Measurements from ENCODE around the gene EDN2.

The EDN2 gene

DNA sequence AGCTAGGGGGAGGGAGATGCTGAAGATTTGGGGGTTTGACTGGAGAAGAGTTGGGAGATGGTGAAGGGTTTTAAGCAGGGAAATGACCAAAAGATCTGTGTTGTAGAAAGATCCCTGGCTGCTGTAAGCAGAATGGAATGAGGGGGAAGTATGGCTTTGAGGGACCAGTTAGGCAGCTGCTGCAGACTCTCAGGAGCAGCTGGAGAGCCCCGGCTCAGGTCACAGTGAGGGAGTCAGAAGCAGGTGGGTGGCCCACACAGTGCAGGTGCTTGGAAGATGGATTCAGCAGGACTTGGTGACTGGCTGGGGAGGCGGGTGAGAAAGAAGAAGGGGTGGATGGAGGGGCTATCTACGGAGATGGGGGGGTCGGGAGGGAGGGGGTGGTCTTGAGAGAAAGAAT is 35.7 kb downstream of the EDN2 start:
- no peak overlapping the region for H3K4me3 ChIP-seq (ENCODE audit: low read depth, low read length)
- TF ChIP-seq, protein P1, sequence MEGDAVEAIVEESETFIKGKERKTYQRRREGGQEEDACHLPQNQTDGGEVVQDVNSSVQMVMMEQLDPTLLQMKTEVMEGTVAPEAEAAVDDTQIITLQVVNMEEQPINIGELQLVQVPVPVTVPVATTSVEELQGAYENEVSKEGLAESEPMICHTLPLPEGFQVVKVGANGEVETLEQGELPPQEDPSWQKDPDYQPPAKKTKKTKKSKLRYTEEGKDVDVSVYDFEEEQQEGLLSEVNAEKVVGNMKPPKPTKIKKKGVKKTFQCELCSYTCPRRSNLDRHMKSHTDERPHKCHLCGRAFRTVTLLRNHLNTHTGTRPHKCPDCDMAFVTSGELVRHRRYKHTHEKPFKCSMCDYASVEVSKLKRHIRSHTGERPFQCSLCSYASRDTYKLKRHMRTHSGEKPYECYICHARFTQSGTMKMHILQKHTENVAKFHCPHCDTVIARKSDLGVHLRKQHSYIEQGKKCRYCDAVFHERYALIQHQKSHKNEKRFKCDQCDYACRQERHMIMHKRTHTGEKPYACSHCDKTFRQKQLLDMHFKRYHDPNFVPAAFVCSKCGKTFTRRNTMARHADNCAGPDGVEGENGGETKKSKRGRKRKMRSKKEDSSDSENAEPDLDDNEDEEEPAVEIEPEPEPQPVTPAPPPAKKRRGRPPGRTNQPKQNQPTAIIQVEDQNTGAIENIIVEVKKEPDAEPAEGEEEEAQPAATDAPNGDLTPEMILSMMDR (IDR thresholded peaks at IDR 0.05; ENCODE audit: low read depth, low read length, missing control alignments): no peak
- DNase-seq (ENCODE audit: low read depth): no peak

DNA sequence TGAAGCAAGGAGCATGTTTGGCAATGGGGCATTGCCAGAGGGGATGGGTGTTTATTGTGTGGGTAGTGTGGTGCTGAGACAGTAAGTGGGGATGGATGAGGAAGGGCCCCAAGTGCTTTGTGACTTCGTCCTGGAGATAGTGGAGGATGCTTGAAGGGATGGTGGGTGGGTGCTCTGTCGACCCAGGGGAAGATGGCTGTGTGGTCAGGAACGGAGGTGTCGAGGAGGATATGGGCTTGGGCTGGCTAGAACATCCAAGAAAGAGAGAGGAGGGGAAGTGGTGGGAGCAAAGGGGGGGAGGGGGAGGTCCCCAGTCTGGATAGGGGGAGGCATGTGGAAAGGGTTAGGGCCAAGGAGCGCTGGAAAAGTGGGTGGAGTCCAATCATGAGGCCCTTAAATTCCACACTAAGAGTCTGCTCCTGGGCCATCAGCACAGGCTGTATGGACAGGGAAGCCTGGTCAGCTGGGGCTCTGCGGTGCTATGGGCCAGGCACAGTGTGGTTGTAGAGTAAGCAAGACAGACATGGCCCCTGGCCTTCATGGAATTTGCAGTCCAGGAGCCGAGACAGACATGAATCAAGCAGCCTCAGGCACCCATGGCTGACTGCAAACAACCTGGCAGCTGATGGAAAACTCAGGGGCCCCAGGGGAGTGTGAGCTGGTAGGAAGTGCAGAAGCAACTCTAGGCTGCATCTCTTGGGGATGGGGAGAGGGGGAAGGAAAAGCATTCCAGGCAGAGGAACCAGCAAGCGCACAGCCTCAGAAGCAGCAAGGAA is 36.3 kb downstream of the EDN2 start:
- TF ChIP-seq, protein P1 (IDR thresholded peaks at IDR 0.05; ENCODE audit: low read depth, low read length, missing control alignments): no peak
- no peak for DNase-seq (ENCODE audit: low read depth)
- no peak overlapping the region for H3K4me3 ChIP-seq (ENCODE audit: low read depth, low read length)

DNA sequence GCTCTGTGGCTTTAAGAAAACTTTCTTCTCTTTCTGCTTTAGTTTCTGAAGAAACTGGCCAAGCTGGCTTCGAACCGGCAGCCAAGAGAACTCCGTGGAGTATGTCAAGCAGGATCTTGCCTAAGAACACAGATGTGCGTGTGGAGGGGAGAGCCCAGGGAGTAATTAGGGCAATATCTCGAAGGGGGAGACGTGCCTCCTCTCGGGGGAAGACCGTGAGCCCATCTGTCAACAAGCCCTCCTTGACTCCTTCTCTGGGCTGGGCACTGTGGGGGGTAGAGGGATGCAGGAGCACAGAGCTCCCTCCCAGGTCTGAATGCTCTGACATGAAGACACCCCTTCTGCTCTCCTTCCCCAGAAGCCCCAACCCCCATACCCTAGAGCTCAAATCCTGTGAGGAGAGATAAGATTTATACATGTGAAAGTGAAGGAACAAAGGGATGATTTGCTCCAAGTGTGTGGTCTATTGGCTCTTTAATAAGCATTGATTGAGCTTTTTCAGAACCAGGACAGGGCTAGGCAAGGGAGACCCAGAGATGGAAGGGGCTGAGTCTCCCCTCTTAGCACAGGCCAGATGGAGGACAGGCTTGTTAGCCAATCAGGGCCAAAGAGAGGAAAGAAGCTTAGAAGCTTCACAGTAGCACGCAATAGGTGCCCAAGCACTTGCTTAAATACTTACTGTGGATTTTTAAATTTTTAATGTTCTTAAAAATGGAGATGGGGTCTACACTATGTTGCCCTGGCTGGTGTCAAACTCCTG is 37.5 kb downstream of the EDN2 start:
- no peak for DNase-seq (ENCODE audit: low read depth)
- H3K4me3 ChIP-seq (ENCODE audit: low read depth, low read length): no peak overlapping the region
- TF ChIP-seq, protein P1 (IDR thresholded peaks at IDR 0.05; ENCODE audit: low read depth, low read length, missing control alignments): no peak

DNA sequence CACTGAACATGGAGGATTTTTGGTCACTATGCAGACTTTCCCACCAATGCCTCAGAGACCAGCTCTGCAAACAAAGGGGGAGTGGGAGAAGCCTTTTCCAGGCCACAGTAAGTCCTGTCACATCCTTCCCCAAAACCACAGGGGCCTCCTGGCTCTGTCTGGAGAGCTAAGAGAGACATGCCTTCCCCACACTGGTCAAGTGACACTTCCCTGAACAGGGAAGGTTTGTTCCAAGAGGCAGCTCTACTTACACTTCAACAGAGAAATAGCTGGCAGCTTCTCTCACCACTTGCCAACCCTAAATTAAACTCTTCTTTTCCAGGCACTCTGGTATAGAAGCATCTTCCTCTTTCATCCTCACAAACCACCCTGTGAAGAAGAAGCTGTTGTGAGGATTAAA is 39.7 kb downstream of the EDN2 start:
- H3K4me3 ChIP-seq (ENCODE audit: low read depth, low read length): no peak overlapping the region
- TF ChIP-seq, protein P1 (IDR thresholded peaks at IDR 0.05; ENCODE audit: low read depth, low read length, missing control alignments): no peak
- no peak for DNase-seq (ENCODE audit: low read depth)

DNA sequence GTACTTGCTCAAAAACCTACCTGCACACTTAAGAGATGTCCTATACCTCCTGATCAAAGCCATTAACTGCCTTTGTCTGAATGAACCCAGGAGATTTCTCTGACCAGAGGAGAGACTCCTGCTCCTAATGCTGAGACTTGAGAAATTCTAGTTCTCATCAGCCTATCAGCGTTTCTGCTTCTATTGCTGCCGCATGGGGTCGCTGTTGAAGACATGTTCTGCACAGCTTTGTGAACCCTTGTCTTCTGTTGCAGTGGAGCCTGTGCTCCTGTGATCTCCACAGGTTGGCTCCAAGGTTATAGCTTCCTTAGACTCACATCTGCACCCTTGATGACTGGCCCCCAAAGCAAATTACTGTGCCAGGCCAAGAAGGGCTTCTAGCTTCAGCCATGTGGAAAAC is 40.2 kb downstream of the EDN2 start:
- TF ChIP-seq, protein P1 (IDR thresholded peaks at IDR 0.05; ENCODE audit: low read depth, low read length, missing control alignments): peak; percentile 30
- DNase-seq (ENCODE audit: low read depth): no peak
- no peak overlapping the region for H3K4me3 ChIP-seq (ENCODE audit: low read depth, low read length)

DNA sequence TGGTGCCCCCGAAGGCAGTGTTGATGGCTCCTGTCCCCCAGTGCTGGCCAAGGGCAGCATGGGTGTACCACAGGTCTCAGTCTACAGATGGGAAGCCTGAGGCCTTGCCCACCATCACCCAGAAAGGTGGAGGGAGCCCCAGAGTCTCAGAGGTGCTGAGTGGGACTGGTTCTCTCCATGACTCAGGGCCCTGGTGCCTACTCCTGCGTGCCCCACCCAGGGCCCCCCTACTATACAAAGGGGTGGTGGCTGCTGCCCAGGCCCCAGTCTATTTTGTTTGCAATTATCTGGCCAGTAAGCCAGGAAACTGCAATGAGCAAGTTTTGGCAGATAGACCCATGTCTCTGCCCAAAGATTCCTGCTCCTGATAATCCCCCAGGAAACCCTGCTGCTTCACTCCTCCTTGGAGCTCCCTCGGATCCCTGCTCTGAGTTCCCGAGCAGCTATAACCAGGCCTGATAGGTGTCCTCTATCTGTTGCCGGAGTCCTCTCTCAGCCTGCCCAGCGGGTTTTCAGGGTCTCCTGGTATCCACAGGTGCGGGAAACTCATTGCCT is 41.7 kb downstream of the EDN2 start:
- DNase-seq (ENCODE audit: low read depth): no peak
- no peak overlapping the region for H3K4me3 ChIP-seq (ENCODE audit: low read depth, low read length)
- TF ChIP-seq, protein P1 (IDR thresholded peaks at IDR 0.05; ENCODE audit: low read depth, low read length, missing control alignments): no peak
